Measurements from ENCODE around the gene NPLOC4. TPM values are rescaled to one million over a fixed set of nuclear protein-coding genes. Genes with fewer than 3 reads are reported as not detected.

Gene NPLOC4
- total and polyA plus RNA-seq, 2 of the 13 experiments (the other 11 are each of a cell fraction or from before 2014, with no cell fraction given), result 57.0 to 97.0 TPM

DNA sequence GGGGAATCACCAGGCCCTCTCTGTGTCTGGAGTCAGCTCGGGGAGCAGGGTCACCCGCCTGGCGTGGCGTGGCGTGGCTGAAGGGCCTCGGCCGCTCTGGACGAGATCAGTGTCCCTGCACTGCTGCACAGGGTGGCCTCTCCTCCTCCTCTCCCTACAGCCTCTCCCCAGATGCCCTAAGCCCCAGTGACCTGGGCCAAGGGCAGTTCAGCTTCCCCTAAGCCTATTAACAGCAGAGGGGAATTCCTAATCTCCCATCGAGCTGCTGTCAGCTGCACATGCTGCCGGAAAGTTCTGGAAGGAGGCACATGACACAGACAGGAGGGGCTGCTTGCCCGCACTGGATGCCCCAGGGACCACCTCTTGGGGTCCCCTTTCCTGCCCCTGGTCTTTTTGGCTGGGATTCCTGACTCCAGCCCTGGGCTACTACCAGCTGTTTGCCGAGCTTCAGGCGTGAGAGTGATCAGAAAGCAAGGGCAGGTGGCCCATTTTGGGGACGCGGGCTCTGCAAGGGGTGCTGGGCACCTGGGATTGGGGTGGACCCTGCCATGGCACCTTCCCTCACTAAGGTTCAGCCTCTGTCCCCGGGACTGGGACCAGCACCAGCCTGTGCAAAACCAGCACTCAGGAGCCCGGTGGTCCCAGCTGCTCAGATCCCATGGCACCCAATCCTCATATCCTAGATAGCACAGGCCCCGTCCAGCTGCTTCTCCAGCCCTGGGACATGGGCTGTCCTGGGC, 18.6 kb upstream of the NPLOC4 start (continued):
- TF ChIP-seq RXRB (CRISPR knock-in tag; IDR thresholded peaks at IDR 0.05; ENCODE audit: borderline replicate concordance) (peak; percentile 99), KLF9 (CRISPR knock-in tag; IDR thresholded peaks at IDR 0.05; ENCODE audit: low read depth) (no peak), CBX2 (IDR thresholded peaks at IDR 0.05; ENCODE audit: low read depth, low read length) (no peak), CBX2 (CRISPR knock-in tag; IDR thresholded peaks at IDR 0.05; ENCODE audit: low read depth) (no peak), HOXA9 (CRISPR knock-in tag; IDR thresholded peaks at IDR 0.05; ENCODE audit: borderline replicate concordance) (no peak), MTF2 (CRISPR knock-in tag; IDR thresholded peaks at IDR 0.05; ENCODE audit: borderline replicate concordance) (no peak), ZSCAN29 (CRISPR knock-in tag; conservative IDR thresholded peaks at IDR 0.05) (no peak), PCBP1 (IDR thresholded peaks at IDR 0.05; ENCODE audit: borderline replicate concordance, low read depth, low read length) (no peak), ZNF331 (CRISPR knock-in tag; IDR thresholded peaks at IDR 0.05) (no peak), SP5 (CRISPR knock-in tag; IDR thresholded peaks at IDR 0.05; ENCODE audit: borderline replicate concordance, low read depth) (no peak), TARDBP (CRISPR knock-in tag; IDR thresholded peaks at IDR 0.05) (0 out of 2 replicates have a peak, but pooled peaks have one; percentile 33), SIX4 (CRISPR knock-in tag; IDR thresholded peaks at IDR 0.05) (no peak)
- TF ChIP-seq, protein P1, sequence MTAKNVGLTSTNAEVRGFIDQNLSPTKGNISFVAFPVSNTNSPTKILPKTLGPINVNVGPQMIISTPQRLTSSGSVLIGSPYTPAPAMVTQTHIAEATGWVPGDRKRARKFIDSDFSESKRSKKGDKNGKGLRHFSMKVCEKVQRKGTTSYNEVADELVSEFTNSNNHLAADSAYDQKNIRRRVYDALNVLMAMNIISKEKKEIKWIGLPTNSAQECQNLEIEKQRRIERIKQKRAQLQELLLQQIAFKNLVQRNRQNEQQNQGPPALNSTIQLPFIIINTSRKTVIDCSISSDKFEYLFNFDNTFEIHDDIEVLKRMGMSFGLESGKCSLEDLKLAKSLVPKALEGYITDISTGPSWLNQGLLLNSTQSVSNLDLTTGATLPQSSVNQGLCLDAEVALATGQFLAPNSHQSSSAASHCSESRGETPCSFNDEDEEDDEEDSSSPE (CRISPR knock-in tag; IDR thresholded peaks at IDR 0.05), result peak; percentile 74
- TF ChIP-seq, protein P2, sequence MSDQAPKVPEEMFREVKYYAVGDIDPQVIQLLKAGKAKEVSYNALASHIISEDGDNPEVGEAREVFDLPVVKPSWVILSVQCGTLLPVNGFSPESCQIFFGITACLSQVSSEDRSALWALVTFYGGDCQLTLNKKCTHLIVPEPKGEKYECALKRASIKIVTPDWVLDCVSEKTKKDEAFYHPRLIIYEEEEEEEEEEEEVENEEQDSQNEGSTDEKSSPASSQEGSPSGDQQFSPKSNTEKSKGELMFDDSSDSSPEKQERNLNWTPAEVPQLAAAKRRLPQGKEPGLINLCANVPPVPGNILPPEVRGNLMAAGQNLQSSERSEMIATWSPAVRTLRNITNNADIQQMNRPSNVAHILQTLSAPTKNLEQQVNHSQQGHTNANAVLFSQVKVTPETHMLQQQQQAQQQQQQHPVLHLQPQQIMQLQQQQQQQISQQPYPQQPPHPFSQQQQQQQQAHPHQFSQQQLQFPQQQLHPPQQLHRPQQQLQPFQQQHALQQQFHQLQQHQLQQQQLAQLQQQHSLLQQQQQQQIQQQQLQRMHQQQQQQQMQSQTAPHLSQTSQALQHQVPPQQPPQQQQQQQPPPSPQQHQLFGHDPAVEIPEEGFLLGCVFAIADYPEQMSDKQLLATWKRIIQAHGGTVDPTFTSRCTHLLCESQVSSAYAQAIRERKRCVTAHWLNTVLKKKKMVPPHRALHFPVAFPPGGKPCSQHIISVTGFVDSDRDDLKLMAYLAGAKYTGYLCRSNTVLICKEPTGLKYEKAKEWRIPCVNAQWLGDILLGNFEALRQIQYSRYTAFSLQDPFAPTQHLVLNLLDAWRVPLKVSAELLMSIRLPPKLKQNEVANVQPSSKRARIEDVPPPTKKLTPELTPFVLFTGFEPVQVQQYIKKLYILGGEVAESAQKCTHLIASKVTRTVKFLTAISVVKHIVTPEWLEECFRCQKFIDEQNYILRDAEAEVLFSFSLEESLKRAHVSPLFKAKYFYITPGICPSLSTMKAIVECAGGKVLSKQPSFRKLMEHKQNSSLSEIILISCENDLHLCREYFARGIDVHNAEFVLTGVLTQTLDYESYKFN (CRISPR knock-in tag; conservative IDR thresholded peaks at IDR 0.05), result peak; percentile 48; the same call in 1 of the 2 replicates
- TF ChIP-seq, protein P3, sequence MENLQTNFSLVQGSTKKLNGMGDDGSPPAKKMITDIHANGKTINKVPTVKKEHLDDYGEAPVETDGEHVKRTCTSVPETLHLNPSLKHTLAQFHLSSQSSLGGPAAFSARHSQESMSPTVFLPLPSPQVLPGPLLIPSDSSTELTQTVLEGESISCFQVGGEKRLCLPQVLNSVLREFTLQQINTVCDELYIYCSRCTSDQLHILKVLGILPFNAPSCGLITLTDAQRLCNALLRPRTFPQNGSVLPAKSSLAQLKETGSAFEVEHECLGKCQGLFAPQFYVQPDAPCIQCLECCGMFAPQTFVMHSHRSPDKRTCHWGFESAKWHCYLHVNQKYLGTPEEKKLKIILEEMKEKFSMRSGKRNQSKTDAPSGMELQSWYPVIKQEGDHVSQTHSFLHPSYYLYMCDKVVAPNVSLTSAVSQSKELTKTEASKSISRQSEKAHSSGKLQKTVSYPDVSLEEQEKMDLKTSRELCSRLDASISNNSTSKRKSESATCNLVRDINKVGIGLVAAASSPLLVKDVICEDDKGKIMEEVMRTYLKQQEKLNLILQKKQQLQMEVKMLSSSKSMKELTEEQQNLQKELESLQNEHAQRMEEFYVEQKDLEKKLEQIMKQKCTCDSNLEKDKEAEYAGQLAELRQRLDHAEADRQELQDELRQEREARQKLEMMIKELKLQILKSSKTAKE (CRISPR knock-in tag; IDR thresholded peaks at IDR 0.05; ENCODE audit: borderline replicate concordance), result no peak; the same call in 1 of the 2 replicates
- TF ChIP-seq, protein P4, sequence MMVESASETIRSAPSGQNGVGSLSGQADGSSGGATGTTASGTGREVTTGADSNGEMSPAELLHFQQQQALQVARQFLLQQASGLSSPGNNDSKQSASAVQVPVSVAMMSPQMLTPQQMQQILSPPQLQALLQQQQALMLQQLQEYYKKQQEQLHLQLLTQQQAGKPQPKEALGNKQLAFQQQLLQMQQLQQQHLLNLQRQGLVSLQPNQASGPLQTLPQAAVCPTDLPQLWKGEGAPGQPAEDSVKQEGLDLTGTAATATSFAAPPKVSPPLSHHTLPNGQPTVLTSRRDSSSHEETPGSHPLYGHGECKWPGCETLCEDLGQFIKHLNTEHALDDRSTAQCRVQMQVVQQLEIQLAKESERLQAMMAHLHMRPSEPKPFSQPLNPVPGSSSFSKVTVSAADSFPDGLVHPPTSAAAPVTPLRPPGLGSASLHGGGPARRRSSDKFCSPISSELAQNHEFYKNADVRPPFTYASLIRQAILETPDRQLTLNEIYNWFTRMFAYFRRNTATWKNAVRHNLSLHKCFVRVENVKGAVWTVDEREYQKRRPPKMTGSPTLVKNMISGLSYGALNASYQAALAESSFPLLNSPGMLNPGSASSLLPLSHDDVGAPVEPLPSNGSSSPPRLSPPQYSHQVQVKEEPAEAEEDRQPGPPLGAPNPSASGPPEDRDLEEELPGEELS (CRISPR knock-in tag; IDR thresholded peaks at IDR 0.05), result no peak
- TF ChIP-seq, protein P5, sequence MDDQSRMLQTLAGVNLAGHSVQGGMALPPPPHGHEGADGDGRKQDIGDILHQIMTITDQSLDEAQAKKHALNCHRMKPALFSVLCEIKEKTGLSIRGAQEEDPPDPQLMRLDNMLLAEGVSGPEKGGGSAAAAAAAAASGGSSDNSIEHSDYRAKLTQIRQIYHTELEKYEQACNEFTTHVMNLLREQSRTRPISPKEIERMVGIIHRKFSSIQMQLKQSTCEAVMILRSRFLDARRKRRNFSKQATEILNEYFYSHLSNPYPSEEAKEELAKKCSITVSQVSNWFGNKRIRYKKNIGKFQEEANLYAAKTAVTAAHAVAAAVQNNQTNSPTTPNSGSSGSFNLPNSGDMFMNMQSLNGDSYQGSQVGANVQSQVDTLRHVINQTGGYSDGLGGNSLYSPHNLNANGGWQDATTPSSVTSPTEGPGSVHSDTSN (CRISPR knock-in tag; IDR thresholded peaks at IDR 0.05; ENCODE audit: borderline replicate concordance), result no peak
- TF ChIP-seq, protein P6, sequence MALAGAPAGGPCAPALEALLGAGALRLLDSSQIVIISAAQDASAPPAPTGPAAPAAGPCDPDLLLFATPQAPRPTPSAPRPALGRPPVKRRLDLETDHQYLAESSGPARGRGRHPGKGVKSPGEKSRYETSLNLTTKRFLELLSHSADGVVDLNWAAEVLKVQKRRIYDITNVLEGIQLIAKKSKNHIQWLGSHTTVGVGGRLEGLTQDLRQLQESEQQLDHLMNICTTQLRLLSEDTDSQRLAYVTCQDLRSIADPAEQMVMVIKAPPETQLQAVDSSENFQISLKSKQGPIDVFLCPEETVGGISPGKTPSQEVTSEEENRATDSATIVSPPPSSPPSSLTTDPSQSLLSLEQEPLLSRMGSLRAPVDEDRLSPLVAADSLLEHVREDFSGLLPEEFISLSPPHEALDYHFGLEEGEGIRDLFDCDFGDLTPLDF (CRISPR knock-in tag; IDR thresholded peaks at IDR 0.05), result no peak

Measured in HepG2 (cell line).